DMS79 (cell line): Measurements from ENCODE around the gene ARPC4.
A peak's percentile ranks its signal among the peaks of the same experiment; 100 is the strongest.

ENCODE experiments used
- DNase-seq: peaks from one replicate; lab custom pipeline; 2025; lab: John Stamatoyannopoulos, UW

Gene ARPC4

DNA sequence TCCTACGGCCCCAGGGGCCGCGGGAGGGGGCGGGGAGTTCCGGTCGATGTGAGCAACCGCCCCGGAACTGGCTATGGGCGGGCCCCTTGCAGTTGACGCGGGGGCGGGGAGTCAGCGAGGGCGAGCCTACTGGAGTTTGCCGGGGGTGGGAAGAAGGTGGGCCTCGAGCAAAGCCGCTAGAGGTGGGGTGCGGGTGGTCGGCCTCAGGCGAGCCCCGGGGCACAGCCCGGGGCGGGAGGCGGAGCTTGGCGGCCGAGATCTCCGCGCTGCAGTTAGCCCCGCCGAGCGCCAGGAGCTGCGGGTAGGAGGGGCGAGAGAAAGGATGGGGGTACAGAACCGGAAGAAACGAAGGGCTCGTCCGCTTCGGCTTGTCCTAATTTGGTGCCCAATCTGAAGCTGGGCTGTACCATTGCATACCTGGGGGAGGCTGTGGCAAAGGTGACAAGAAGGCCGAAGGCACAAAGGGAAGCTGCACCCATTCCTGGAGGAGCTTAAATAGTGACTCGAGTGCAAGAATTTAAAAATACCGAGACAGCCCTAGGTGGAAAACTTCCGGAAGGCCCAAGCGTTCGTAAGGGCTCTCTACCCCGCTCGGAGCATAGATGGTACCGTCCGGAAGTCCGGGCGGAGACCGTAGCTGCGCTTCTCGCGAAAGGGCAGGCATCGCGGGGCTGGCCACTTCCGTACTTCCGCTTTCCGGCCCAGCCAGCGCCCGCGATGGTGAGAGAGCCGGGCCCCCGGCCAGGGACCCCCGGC lies at the start of gene ARPC4, which contains the start of gene TADA3:
TSS of gene ARPC4 (plus strand) at position 678 of the 756 bp plus-strand sequence. CDS start at position 718, 40 bp downstream.
TSS of gene TADA3 (minus strand) at position 69 of the 756 bp plus-strand sequence. CDS start 1,007 bp downstream, outside the sequence.
- peak; percentile 82 for DNase-seq

DNA sequence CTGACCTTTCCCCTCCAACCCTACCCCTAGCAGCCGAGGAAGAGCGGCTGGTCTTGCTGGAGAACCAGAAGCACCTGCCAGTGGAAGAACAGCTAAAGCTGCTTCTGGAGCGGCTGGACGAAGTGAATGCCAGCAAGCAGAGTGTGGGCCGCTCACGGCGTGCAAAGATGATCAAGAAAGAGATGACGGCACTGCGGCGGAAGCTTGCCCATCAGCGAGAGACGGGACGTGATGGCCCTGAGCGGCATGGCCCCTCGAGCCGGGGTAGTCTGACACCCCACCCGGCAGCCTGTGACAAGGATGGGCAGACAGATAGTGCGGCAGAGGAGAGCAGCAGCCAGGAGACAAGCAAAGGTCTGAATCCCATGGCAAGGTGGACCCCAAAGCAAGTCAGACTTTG lies 49.3 kb upstream of the ARPC4 start:
- no peak for DNase-seq

DNA sequence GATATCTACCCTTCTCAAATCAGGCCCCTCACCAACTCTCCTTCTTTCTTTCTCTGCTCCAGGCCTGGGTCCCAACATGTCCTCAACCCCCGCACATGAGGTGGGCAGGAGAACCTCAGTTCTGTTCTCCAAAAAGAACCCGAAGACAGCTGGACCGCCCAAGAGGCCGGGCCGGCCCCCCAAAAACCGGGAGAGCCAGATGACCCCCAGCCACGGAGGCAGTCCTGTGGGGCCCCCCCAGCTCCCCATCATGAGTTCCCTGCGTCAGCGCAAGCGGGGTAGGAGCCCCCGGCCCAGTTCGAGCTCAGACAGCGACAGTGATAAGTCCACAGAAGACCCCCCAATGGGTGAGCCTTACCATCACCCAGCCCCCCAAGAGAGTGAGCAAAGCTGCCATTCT lies 48.7 kb upstream of the ARPC4 start:
- no peak for DNase-seq

DNA sequence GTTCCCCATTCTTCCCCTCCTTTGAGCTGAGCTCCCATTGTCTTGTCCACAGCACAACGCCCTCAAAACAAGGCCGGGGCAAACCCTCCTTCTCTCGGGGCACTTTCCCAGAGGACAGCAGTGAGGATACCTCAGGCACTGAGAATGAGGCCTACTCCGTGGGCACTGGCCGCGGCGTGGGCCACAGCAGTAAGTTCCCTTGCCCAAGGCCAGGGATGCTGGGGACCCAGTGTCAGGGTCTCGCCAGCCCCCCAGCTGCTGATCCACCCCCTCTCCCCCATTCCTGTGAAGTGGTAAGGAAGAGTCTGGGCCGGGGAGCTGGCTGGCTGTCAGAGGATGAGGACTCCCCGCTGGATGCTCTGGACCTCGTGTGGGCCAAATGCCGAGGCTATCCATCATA lies 47.4 kb upstream of the ARPC4 start:
- no peak for DNase-seq

DNA sequence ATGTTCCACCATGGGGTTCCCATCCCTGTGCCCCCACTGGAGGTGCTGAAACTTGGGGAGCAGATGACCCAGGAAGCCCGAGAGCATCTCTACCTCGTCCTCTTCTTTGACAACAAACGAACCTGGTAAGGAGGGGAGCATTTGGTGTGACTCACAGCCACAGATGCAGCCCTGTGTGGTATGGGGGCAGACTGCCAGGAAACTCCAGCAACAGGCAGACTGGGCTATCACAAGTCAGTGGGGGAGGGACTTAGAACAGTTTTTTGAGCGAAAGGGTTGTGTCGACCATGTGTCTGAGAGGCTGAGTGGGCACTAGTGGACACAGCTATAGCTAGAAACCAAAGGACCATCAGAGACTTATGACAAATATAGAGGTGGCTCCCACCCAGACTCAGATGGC lies 46.6 kb upstream of the ARPC4 start:
- DNase-seq, result no peak

DNA sequence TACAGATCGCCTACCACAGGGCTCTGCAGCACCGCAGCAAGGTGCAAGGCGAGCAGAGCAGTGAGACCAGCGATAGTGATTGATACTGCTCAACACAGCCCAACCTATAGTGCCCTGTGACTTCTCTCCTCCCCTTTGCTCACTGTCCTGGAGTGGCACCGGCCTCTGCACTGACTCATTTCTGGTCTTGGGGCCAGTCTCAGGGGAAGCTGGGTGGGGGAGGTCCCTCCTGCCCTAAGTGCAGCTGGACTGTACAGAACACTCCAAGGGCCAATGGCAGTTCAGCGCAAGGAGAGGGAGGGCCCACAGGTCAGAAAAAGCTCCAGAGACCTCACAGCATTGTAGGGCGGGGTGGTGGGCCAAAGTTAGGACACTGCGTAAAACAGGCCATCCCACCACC lies 45.6 kb upstream of the ARPC4 start:
- DNase-seq, result no peak

DNA sequence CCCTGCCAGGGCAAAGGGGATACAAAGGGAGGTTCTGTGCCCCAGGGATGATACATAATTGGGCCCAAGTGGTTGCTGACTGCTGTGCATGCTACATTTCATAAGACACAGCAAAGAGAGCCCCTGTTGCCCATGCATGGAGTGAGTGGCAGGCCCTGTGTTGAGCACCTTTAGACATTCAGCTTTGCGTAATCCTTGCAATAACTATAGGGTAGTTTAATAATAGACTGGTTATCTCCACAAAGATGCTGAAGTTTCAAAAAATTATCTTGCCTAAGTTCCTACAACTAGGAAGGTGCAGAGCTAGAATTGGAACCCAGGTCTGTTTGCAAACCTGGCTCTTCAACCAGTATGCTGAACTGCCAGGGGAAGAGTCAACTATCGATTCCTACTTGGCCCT lies 44.9 kb upstream of the ARPC4 start:
- DNase-seq, result no peak

DNA sequence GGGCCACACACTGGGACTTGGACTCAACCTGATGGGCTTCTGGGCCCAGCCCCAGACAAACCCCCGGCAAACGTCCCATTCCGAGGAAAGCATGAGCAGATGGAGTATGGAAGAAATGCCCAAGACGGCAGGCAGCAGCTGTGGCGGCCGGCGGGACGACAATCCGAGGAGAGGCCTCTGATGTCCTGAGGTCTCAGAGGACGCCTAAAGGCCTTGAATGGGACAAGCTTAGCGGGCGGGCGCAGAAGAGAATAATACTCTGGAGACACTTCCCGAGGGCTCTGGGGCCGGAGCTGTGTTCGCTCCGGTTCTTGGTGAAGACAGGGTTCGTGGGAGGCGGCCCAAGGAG lies 43.6 kb upstream of the ARPC4 start:
- no peak for DNase-seq

DNA sequence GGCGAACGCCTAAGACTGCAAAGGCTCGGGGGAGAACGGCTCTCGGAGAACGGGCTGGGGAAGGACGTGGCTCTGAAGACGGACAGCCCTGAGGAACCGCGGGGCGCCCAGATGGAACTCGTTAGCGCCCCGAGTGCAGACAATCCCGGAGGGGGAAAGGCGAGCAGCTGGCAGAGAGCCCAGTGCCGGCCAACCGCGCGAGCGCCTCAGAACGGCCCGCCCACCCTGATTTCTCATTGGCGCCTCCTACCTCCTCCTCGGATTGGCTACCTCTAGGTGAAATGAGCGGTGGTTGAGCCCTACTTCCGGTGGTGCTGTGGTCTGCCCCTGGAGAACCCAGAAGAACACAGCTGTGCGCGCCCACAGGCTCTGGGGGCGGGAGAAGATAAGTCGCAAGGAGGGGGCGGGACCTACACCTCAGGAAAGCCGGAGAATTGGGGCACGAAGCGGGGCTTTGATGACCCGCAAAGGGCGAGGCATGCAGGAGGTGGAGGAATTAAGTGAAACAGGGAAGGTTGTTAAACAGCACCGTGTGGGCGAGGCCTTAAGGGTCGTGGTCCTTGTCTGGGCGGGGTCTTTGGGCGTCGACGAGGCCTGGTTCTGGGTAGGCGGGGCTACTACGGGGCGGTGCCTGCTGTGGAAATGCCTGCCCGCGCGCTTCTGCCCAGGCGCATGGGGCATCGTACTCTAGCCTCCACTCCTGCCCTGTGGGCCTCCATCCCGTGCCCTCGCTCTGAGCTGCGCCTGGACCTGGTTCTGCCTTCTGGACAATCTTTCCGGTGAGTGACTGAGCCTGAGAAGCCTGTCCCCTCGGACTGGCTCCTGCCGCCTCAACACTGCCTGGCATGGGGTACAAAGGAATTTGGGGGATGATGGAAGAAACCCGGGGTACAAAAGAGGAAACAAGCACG lies 43.0 kb upstream of the ARPC4 start, which contains the start of gene OGG1:
TSS of gene OGG1 (plus strand) at position 308 of the 911 bp plus-strand sequence. CDS start at position 643, 335 bp downstream.
- peak; percentile 89 for DNase-seq

DNA sequence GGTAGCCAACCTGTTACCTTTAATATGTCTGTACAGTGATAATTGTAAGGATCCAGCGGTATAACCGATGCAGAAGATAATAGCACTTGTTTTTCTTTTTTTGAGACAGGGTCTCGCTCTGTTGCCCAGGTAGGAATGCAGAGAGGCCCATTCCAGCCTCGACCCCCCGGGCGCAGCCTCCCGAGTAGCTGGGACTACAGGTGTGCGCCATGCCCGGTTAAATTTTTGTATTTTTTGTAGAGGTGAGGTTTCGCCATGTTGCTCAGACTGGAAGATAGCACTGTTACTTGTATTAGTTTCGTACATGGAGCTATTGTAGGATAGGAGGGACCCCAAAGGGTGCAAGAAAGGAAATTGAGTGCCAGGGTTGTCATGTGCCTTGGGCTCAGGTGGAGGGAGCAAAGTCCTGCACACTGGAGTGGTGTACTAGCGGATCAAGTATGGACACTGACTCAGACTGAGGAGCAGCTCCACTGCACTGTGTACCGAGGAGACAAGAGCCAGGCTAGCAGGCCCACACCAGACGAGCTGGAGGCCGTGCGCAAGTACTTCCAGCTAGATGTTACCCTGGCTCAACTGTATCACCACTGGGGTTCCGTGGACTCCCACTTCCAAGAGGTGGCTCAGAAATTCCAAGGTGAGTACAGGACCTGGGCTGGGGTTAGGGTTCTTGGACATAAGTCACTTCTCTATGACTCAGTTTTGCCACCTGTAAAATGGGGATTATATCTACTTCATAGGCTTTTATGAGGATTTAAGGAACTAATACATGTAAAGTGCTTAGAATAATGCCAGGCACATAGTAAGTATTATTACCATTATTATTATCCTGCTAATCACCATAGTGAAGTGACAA lies 42.1 kb upstream of the ARPC4 start:
- DNase-seq, result no peak

DNA sequence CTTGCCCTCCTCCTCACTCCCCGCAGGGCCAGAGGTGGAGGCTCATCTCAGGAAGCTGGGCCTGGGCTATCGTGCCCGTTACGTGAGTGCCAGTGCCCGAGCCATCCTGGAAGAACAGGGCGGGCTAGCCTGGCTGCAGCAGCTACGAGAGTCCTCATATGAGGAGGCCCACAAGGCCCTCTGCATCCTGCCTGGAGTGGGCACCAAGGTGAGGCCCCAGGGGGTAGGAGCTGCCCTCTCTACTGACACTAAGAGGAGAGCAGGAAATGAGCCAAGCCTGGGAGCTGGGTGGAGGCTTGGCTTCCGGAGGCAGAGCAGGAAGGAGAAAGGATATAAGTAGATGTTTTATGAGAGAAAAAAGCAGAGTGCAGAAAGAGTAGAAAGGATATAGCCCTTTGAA lies 38.2 kb upstream of the ARPC4 start:
- no peak for DNase-seq

DNA sequence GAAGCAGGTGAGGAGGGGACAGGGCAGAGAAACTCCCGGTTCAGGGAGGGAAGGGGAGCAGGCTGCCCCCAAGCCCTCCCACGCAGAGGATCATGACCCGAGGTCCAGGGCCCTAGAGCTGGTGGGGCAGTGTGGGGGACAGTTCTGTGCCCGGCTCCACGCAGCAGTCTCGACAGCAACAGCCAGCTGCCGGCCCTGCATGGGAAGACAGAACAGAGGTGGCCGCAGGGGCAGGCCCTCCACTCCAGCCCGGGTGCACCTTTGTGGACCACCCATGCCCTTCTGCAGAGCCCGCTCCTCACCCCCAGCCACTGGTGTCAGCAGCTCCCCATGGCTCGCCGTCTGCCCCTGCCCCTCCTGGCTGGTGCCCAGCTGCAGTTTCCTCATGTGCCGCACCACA lies 35.5 kb upstream of the ARPC4 start:
- DNase-seq, result no peak

DNA sequence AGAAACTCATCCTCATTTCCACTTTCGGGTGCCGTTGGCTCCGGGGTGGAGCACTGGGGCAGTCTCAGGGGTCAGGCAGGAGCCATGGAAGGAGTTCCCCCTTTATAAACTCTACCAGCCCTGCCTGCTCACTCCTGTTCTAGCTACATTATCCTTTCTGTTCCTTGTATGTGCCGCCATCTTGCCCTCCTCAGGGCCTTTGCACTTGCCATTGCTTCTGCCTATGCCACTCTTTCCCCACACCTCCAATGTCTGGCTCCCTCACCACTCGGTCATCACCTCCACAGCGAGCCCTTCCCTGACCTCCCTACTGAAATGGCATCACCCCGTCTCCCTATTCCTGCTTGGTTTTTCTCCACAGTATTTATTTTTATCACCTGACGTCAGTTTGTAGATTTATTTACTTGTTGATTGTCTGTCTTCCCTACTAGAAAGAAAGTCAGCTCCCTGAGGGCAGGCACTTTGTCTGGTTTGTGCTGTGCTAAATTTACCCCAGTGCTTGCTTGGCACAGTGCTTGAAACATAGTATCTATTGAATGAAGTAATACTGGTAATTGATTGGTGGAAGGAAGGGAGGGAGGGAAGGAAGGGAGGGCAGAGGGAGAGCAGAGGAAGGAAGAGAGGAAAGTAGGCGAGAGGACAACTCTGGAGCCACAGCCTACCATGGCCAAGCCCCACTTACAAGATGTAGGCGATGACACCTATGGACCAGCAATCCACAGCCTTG lies 31.9 kb upstream of the ARPC4 start:
- no peak for DNase-seq

DNA sequence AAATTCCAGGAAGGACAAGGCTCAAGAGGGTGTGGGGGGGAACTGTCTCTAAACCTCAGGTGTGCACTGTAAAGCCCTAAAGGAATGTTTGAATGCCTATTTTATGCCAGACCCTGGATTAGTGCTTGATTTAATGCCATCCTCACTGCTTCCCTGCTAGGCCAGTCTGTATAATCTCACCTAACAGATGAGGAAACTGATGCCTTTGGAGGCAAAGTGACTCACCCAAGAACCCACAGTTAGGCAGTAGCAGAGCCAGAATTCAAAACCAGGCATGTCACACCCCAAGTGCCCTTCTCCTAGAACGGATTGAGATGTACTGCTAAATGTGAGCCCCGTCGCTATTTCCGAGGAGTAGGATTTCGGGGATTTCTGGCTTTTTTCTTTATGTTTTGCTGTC lies 31.0 kb upstream of the ARPC4 start:
- no peak for DNase-seq

DNA sequence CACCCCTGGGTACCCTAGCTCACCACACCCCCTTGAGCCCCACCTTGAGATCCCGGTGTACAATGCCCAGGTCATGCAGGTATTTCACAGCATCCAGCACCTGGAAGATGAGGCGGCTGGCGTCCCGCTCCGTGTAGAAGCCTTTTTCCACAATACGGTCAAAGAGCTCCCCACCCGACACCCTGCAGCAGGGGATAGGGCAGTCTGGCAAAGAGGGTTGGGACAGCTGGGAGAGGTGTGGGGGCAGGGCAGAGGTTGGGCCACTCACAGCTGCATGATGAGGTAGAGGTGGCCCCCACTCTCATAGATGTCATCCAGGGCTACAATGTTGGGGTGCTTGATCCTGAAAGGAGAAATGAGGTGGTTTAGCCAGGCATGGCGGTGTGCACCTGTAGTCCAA lies 30.0 kb upstream of the ARPC4 start:
- no peak for DNase-seq

DNA sequence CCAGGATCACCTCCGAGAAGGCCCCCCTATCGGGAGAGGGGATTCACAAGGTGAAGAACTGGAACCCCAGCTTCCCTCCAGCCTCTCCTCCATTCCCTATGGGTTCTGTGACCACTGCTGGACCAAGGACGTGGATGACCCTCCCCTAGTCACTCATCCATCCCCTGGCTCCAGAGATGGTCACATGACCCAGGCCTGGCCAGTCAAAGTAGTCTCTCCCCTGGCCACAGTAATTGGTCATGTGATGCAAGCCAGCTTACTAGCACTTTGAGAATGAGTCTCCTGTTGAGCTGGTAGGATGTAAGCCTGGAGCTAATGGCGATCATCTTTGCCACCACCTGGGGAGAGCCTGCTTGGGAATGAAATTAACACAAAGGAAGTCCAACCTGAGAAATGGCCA lies 27.0 kb upstream of the ARPC4 start:
- no peak for DNase-seq

DNA sequence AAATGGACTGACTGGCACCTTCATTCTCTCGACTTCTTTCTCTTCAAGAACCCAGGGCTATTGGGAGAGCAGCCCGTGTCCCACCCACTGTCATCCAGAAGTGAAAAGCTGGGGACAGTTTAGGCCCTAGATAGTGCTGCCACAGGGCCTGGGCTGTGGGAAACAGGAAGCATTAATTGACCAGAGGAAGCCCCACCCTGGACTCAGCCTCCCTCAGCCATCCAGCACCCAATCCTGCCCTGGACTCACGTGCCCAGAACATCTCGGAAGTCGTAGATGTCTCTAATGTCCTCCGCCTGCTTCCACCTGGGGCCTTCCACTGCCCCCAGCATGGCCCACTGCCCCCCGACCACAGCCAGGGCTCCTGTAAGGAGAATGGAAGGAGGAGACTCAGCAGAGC lies 25.5 kb upstream of the ARPC4 start:
- no peak for DNase-seq

DNA sequence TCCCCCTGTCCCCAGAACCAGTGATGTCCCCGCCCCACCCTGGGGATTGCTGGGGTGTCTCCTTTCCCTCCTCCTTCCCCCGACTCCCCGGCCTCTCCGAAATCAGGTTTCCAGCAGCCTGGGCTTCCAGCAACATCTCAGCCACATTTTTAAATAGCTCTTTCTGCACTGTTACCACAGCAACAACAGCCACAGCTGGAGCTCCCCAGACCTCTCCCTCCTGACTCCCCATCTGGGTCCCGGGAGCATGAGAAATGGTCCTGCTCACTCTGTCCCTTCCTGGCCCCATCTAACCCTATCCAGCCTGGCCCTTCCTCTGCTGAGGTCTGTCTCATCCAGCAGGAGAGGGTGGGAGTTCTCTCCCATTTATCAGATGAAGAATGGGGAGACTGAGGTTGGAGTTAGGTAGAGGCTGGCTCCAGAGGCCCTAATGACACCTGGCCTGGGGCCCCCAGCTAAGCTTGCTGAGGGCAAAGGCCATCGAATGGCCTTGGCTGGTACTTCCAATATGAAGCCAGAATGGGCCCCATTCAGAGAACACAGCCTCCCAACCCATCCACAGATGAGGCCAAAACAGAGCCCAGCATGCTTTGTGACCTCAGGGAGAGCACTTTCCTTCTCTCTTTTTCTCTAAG lies 24.6 kb upstream of the ARPC4 start:
- DNase-seq, result no peak

DNA sequence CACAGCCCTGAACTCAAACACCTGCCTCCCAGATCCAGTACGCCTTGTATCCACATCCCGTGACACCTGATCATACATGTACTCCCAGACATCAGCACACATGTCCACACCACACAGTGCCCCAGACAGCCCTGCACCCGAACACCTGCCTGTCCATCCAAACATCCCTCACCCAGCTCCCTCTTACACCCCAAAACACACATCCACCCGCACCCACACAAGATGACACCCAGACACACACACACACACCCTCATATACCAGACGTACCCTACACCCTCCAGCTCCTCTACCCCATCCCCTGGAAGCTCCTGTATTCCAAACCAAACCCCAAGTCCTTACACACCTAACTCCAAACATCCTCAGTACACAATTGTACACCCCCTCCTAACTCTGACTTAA lies 23.9 kb upstream of the ARPC4 start:
- no peak for DNase-seq

DNA sequence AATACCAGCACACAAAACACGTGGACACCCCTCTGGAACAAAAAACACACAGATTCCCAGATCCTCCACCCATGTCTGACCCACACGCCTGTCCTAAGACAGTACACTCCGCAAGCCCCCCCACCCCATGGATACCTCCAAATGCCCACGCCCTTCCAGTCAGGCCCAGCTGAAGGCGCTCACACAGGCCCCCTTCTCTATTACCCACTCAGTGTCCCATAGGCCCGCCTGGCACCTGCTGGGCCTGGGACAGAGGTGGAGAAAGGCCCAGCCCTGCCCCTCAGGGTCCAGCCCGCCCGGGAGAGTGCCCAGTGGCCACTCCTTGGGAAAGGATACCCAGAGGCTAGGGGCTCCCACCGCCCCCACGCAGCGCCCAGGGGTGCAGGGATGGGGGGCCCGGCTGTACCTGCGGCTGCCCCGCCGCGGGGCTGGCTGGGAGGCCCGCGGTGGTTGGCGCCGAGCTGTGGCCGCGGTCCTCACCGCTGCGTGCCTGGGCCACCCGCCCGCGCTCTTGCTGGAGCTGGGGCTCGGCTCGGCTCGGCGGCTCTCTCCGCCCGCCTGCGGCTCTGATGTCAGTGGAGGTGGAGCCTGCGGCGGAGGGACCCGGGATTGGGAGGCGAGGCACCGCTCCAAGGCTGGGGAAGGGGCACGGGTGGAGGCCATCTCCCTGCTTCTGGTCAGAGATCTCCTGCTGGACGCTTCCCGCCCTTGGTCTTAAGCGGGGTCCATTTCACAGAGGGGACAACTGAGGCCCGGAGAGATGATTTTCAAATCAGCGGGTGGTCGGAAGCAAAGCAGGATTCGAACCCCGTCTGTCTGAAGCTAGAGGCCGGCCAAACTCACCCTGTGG lies 23.2 kb upstream of the ARPC4 start, which contains the start of gene CAMK1:
TSS of gene CAMK1 (minus strand) at position 522 of the 850 bp plus-strand sequence. CDS start 2,198 bp downstream, outside the sequence.
- peak; percentile 8 for DNase-seq
